Measurements from ENCODE around the gene NAV2.

The NAV2 gene

GRCh38 chr11:20097319-20098221 lies 384.9 kb downstream of the NAV2 start:
- in situ Hi-C loops (cut with HindIII; ENCODE audit: low pct_ligation_motif_present, low pct_unique_long_range_greater_than_20kb, low sequenced_read_pairs): no loop called here
- no peak for DNase-seq

GRCh38 chr11:20099527-20099926 lies 386.9 kb downstream of the NAV2 start:
- no peak for DNase-seq
- in situ Hi-C loops (cut with HindIII; ENCODE audit: low pct_ligation_motif_present, low pct_unique_long_range_greater_than_20kb, low sequenced_read_pairs): no loop called here

DNA sequence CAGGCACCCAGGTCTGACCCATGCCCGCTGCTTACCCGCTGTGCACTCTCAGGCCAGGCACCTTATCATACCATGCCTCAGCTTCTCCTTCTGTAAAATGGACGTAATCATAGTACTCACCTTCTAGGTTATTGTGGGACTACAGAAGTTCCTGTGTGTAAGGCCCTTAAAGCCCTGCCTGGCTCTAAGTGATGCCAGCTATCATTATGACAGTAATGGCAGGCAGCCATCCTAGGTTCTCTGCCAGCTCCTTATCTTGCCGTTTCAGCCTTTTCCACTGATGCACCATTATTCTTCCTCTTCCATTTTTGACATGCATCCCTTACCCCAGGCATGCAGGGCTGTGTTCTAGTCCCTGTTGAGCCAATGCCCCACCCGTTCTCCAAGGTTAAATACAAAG lies 389.8 kb downstream of the NAV2 start:
- DNase-seq: no peak
- in situ Hi-C loops (cut with HindIII; ENCODE audit: low pct_ligation_motif_present, low pct_unique_long_range_greater_than_20kb, low sequenced_read_pairs): no loop called here

GRCh38 chr11:20103281-20103680 lies 390.6 kb downstream of the NAV2 start:
- DNase-seq: no peak
- in situ Hi-C loops (cut with HindIII; ENCODE audit: low pct_ligation_motif_present, low pct_unique_long_range_greater_than_20kb, low sequenced_read_pairs): no loop called here

DNA sequence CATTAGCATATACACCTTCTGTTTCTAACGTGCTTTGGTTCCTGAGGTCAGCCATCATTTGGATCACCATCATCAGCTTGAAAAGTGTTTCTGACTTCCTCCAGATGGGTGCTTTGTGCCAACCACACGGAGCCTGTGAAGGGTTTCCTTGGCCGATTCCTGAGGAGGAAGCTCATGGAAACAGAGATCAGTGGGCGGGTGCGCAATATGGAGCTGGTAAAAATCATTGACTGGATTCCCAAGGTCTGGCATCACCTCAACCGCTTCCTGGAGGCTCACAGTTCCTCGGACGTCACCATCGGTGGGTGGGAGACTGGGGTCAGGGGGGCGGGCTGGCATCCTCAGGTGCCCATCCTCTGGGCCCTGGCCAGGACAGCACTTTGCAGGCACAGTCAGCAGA lies 392.8 kb downstream of the NAV2 start:
- in situ Hi-C loops (cut with HindIII; ENCODE audit: low pct_ligation_motif_present, low pct_unique_long_range_greater_than_20kb, low sequenced_read_pairs): no loop called here
- no peak for DNase-seq

- in situ Hi-C loops (cut with HindIII; ENCODE audit: low pct_ligation_motif_present, low pct_unique_long_range_greater_than_20kb, low sequenced_read_pairs): no loop called here
- no peak for DNase-seq
Observed at GRCh38 chr11:20109731-20110445, 397.3 kb downstream of the NAV2 start.

- DNase-seq: peak; percentile 59
- in situ Hi-C loops (cut with HindIII; ENCODE audit: low pct_ligation_motif_present, low pct_unique_long_range_greater_than_20kb, low sequenced_read_pairs): no loop called here
Observed at GRCh38 chr11:20110908-20111669, 398.5 kb downstream of the NAV2 start.

DNA sequence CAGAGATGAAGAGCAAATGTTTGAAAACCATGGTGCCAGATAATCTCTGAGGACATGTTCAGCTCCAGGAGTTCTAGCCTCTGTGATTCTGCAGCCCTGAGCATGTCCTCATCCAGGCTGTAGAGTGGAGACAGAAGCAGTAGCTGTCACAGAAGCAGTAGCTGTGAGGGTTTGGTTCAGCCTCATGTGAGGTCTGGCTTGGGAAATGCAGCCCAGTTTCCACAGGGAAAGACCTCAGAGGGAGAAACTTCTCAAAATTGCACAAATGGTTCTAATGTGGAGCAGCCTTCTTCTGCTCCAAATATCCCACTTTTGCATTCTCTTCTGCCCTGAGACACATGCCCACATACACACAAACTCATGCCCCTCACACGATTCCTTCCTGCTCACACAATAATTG lies 399.2 kb downstream of the NAV2 start:
- in situ Hi-C loops (cut with HindIII; ENCODE audit: low pct_ligation_motif_present, low pct_unique_long_range_greater_than_20kb, low sequenced_read_pairs): no loop called here
- DNase-seq: no peak

DNA sequence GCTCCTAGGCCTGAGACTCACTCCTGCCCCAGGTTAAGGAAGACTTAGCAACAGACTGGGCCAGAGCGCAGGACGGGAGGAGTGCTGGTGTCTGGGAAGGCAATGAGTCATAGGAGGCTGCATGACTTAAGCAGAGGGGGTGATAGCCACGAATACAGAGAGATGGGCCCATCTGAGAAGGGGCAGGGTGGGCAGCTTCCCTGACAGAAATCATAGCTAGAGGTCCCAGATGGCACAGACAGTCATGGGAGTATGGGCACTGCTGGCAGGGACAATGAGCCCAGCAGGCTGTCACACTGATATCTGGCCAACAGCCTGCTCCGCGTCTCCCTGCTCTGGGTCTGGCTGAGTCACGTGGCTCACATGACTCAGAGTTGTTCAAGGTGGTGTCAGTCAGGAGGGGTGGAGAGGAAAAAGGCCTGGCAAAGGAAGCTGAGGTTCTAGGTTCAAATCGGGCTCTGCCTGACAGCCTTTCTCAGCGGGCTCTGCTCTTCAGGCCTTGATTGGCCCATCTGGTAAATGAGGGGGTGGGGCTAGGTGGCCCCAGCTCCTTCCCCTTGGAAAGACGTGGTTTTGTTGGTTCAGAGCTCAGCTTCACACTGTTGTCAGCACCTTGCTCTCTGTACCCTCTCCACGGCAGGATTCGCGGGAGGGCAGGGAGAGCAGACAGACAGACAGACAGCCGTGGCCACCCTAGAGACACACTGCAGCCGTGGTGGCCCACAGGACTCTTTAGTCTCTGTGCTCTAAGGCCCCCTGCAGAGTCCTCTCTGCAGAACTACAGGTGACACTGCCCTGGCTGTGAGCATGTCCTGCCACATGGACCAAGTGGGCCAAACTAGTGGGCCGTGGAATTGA lies 399.9 kb downstream of the NAV2 start:
- in situ Hi-C loops (cut with HindIII; ENCODE audit: low pct_ligation_motif_present, low pct_unique_long_range_greater_than_20kb, low sequenced_read_pairs): no loop called here

DNA sequence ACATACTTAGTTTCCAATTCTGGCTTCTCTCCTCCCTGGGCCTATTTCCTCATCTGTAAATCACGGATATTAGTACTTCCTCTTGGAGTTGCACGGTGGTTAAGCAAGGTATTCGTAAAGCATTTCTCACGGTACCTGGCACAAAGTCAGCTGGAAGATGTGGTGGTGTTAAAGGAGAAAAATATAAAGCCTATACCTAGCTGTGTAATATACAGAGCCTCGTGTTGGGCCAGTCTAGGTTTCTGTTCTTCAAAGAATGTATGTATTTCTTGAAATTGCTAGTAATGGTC lies 400.5 kb downstream of the NAV2 start:
- in situ Hi-C loops (cut with HindIII; ENCODE audit: low pct_ligation_motif_present, low pct_unique_long_range_greater_than_20kb, low sequenced_read_pairs): no loop called here
- peak; percentile 81 for DNase-seq

More for the DNA sequence above, 399.9 kb downstream of the NAV2 start:
- peak; percentile 91 for DNase-seq

GRCh38 chr11:20114588-20114987 lies 402.0 kb downstream of the NAV2 start:
- in situ Hi-C loops (cut with HindIII; ENCODE audit: low pct_ligation_motif_present, low pct_unique_long_range_greater_than_20kb, low sequenced_read_pairs): no loop called here
- no peak for DNase-seq

DNA sequence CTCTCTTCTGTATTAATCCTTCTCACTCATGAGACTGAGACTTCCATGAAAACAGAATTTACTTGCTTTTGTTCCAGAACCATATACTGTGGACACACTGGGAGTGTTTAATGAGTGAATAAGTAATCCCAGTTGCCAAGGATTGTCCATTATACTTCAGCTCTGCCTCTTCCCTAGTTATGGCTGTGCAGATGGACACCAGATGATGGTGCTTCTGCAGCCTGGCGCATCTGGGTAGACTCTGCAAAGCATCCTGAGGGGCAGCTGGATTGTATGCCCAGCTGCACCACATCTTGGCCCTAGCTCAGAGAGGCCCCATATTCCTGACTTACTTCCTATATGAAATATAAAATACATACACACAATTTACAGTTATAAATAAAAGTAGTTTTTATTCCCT lies 404.2 kb downstream of the NAV2 start:
- in situ Hi-C loops (cut with HindIII; ENCODE audit: low pct_ligation_motif_present, low pct_unique_long_range_greater_than_20kb, low sequenced_read_pairs): no loop called here
- no peak for DNase-seq

DNA sequence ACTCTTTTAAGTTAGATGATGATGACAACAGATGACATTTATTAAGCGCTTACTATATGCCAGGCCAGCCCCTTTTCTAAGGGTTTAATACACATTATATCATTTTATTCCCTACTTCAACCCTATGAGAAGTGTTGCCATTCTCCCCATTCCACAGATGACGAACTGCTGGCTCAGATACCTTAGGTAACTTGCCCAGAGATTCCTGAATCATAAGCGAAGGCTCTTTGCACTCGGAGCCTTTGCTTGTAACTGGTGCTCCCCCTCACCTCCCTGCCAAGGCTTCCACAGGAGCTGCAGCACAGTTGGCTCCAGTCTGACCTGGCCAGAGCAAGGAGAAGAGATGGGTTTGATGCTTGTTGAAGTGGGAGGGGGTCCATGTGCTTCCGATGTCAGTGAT lies 404.7 kb downstream of the NAV2 start:
- DNase-seq: no peak
- in situ Hi-C loops (cut with HindIII; ENCODE audit: low pct_ligation_motif_present, low pct_unique_long_range_greater_than_20kb, low sequenced_read_pairs): no loop called here

- DNase-seq: no peak
- in situ Hi-C loops (cut with HindIII; ENCODE audit: low pct_ligation_motif_present, low pct_unique_long_range_greater_than_20kb, low sequenced_read_pairs): no loop called here
Observed at GRCh38 chr11:20118209-20118608, 405.6 kb downstream of the NAV2 start.

DNA sequence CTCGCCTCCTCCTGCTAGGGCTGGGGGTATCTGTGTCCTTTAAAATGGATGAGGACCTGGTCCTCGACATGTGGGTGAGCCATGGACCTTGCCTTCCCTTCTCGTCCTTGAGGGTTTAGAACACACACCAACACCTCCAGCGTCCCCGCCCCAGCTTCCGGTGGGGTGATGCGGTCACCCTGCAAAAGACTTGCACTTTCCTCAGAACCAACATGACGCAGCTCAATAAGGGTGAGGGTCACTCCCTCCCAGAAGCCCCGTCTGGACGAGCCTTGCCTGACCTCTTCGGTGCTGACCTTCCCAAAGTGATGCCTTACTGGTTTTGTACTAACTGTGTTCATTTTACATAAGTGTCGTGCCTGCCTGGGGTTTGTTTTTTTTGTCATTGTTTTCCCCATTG lies 406.7 kb downstream of the NAV2 start:
- DNase-seq: no peak
- in situ Hi-C loops (cut with HindIII; ENCODE audit: low pct_ligation_motif_present, low pct_unique_long_range_greater_than_20kb, low sequenced_read_pairs): no loop called here

DNA sequence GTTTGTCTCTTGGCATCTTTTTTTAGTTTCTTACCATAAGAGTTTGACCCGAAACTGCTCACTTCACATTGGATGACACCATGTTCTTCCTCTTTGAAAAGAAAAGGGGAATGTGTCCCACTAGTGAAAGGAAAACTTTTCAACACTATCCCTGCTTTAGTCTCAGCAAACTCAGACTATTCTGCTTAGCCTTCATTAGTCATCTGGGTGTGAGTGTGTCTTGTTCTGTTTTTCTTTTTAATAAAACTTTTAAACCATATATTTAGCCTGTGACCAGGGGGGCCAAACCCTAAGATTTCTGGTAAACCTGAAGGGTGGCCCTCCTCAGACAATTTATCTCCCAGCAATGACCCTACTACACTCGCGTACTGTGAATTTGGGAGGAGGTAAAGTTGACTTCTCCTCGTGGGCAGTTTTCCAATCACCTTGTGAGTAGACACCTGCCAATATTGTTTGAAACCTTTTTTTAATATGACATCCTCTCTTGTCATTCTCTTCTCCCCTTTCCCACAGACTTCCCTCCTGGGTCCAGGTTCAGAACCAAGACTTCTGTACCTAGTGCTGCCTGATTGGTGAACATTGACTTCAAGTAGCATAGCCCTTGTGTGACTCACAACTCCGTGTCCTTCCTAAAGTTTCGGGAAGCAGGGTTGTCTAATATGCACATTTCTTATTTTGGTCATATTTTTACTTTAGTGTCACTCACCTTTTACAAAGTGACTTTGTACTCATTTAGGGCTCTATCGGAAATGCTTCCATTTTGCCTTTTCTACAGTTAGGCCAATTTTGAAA lies 407.7 kb downstream of the NAV2 start:
- DNase-seq: no peak
- in situ Hi-C loops (cut with HindIII; ENCODE audit: low pct_ligation_motif_present, low pct_unique_long_range_greater_than_20kb, low sequenced_read_pairs): no loop called here

DNA sequence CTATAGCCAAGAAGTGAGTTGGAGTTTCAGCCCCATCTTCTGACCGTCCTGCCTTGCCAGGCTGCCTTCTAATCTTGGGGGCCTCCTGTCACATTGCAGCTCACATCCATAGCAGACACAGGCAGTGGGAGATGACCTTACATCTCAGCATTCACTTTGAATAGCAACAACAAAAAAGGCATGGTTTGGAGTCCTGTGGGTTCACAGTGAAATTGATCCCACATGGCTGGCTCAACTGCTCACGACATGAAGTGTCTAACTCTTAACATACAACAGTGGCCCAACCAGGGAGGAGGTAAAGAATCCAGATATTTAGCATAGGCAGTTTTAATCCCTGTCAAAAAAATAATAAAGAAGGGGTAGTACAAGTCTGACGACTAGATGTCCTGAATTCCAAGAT lies 409.5 kb downstream of the NAV2 start:
- in situ Hi-C loops (cut with HindIII; ENCODE audit: low pct_ligation_motif_present, low pct_unique_long_range_greater_than_20kb, low sequenced_read_pairs): no loop called here
- DNase-seq: no peak

DNA sequence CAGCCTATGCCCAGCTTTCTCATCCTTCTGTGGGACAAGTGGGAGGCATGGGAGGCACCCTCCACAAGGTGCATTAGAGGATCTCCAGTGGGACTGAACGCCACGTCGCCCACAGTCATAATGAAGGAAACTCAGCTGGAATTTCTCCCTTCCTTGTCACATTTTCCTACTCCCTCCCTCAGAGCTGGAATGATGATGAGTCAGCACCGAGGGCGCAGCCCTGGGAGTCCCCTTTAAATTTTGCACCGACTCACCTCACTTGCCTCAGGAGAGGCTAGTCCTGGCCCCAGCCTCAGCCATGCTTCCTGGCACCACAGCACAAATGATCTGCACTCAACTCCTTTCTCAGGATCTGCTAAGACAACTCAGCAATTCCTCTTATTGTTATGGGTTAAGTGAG lies 413.3 kb downstream of the NAV2 start:
- in situ Hi-C loops (cut with HindIII; ENCODE audit: low pct_ligation_motif_present, low pct_unique_long_range_greater_than_20kb, low sequenced_read_pairs): no loop called here
- DNase-seq: peak; percentile 55

All from ACHN (cell line).